Retinal pigment epithelial cell (primary cell): ENCODE data around the gene ELMO1.

Experiments used
- DNase-seq: peaks from one replicate; pipeline ENCODE4 v3.0.0-alpha.2; 2010; ENCODE audit warnings: low read depth
- H3K4me3 ChIP-seq: 2 replicates; pipeline ENCODE4 v1.5.1; 2011; ENCODE audit warnings: mild to moderate bottlenecking, low read length, control low read depth, moderate library complexity
- CTCF ChIP-seq: conservative IDR thresholded peaks from 2 replicates; pipeline ENCODE4 v1.5.1; 2011; ENCODE audit warnings: low read depth, low read length, control low read depth, inconsistent platforms

The ELMO1 gene

GRCh38 chr7:36827726-36828703 lies 620.6 kb downstream of the ELMO1 start:
- H3K4me3 ChIP-seq = no peak overlapping the region
- TF ChIP-seq CTCF = no peak
- DNase-seq = no peak

GRCh38 chr7:36825501-36825900 lies 623.2 kb downstream of the ELMO1 start:
- DNase-seq = no peak
- no peak for TF ChIP-seq CTCF
- H3K4me3 ChIP-seq = no peak overlapping the region

- TF ChIP-seq CTCF = no peak
- no peak for DNase-seq
- no peak overlapping the region for H3K4me3 ChIP-seq
Observed at GRCh38 chr7:36823353-36823752, 625.3 kb downstream of the ELMO1 start.

- no peak for DNase-seq
- TF ChIP-seq CTCF = no peak
- no peak overlapping the region for H3K4me3 ChIP-seq
Observed at GRCh38 chr7:36821617-36822016, 627.0 kb downstream of the ELMO1 start.

GRCh38 chr7:36820527-36821170 lies 628.0 kb downstream of the ELMO1 start:
- DNase-seq = no peak
- H3K4me3 ChIP-seq = no peak overlapping the region
- TF ChIP-seq CTCF = no peak

GRCh38 chr7:36819639-36820038 lies 629.0 kb downstream of the ELMO1 start:
- no peak for TF ChIP-seq CTCF
- DNase-seq = no peak
- no peak overlapping the region for H3K4me3 ChIP-seq
